ENCODE data around the gene SLC35G4.
"Not testable (repeated sequence)": the region's sequence is repeated elsewhere in the genome, so short reads cannot be mapped to it uniquely, and the experiment has no call there.

SLC35G4 gene

GRCh38 chr18:11591957-11592356, 17.4 kb upstream of the SLC35G4 start:
- Mint-ChIP-seq H3K36me3 (ENCODE audit: low read depth) (no peaks in the 10 kb centered on the region), H3K9me3 (peaks cover 3% of the 10 kb centered on the region), H3K27ac (no peak overlapping the region), H3K4me3 (no peak overlapping the region), H3K4me1 (peaks cover 20% of the 10 kb centered on the region), H3K27me3 (ENCODE audit: low read depth) (no peaks in the 10 kb centered on the region)
- no peak for TF ChIP-seq CTCF (IDR thresholded peaks at IDR 0.05; ENCODE audit: unreplicated experiment in 3 of 3)

GRCh38 chr18:11600321-11600720, 9.1 kb upstream of the SLC35G4 start:
- no peaks in the 10 kb centered on the region for H3K27me3 Mint-ChIP-seq (ENCODE audit: low read depth)
- H3K4me1 Mint-ChIP-seq = no peaks in the 10 kb centered on the region
- no peak overlapping the region for H3K27ac Mint-ChIP-seq
- H3K9me3 Mint-ChIP-seq = peaks cover 7% of the 10 kb centered on the region
- no peak overlapping the region for H3K4me3 Mint-ChIP-seq
- TF ChIP-seq CTCF (IDR thresholded peaks at IDR 0.05; ENCODE audit: unreplicated experiment in 3 of 3) = no peak
- H3K36me3 Mint-ChIP-seq (ENCODE audit: low read depth) = no peaks in the 10 kb centered on the region

GRCh38 chr18:11607906-11608305, 1.5 kb upstream of the SLC35G4 start:
- Mint-ChIP-seq H3K36me3 (ENCODE audit: low read depth) (no peaks in the 10 kb centered on the region), H3K27ac (no peak overlapping the region), H3K27me3 (ENCODE audit: low read depth) (no peaks in the 10 kb centered on the region), H3K4me3 (no peak overlapping the region), H3K4me1 (peaks cover 5% of the 10 kb centered on the region), H3K9me3 (no peaks in the 10 kb centered on the region)
- TF ChIP-seq CTCF (IDR thresholded peaks at IDR 0.05; ENCODE audit: unreplicated experiment in 3 of 3) = no peak

- H3K27me3 Mint-ChIP-seq (ENCODE audit: low read depth); H3K4me3 Mint-ChIP-seq; H3K36me3 Mint-ChIP-seq (ENCODE audit: low read depth); H3K4me1 Mint-ChIP-seq; H3K9me3 Mint-ChIP-seq: not testable (repeated sequence)
- H3K27ac Mint-ChIP-seq = peak overlapping the region in 1 of 3 experiments; percentile 24
These were observed 778 bp upstream of the SLC35G4 start for GRCh38 chr18:11608618-11609017.

GRCh38 chr18:11613073-11613472, 3.7 kb downstream of the SLC35G4 start:
- H3K27ac Mint-ChIP-seq; H3K4me3 Mint-ChIP-seq; H3K4me1 Mint-ChIP-seq; H3K9me3 Mint-ChIP-seq; H3K36me3 Mint-ChIP-seq (ENCODE audit: low read depth); H3K27me3 Mint-ChIP-seq (ENCODE audit: low read depth): not testable (repeated sequence)

- not testable (repeated sequence) for H3K9me3 Mint-ChIP-seq; H3K36me3 Mint-ChIP-seq (ENCODE audit: low read depth); H3K4me1 Mint-ChIP-seq; H3K27me3 Mint-ChIP-seq (ENCODE audit: low read depth); H3K4me3 Mint-ChIP-seq; H3K27ac Mint-ChIP-seq
These were observed 4.2 kb downstream of the SLC35G4 start for GRCh38 chr18:11613611-11614010.

GRCh38 chr18:11614042-11614441, 4.6 kb downstream of the SLC35G4 start:
- H3K9me3 Mint-ChIP-seq; H3K4me1 Mint-ChIP-seq; H3K27me3 Mint-ChIP-seq (ENCODE audit: low read depth); H3K4me3 Mint-ChIP-seq; H3K27ac Mint-ChIP-seq; H3K36me3 Mint-ChIP-seq (ENCODE audit: low read depth): not testable (repeated sequence)

GRCh38 chr18:11614981-11615380, 5.6 kb downstream of the SLC35G4 start:
- H3K9me3 Mint-ChIP-seq; H3K36me3 Mint-ChIP-seq (ENCODE audit: low read depth); H3K27ac Mint-ChIP-seq; H3K4me3 Mint-ChIP-seq; H3K27me3 Mint-ChIP-seq (ENCODE audit: low read depth); H3K4me1 Mint-ChIP-seq: not testable (repeated sequence)

GRCh38 chr18:11647310-11647709, 37.9 kb downstream of the SLC35G4 start:
- not testable (repeated sequence) for H3K27me3 Mint-ChIP-seq (ENCODE audit: low read depth); H3K4me3 Mint-ChIP-seq; H3K4me1 Mint-ChIP-seq; H3K27ac Mint-ChIP-seq; H3K36me3 Mint-ChIP-seq (ENCODE audit: low read depth)
- peaks cover 15% of the 10 kb centered on the region for H3K9me3 Mint-ChIP-seq

- not testable (repeated sequence) for H3K4me3 Mint-ChIP-seq; H3K4me1 Mint-ChIP-seq; H3K36me3 Mint-ChIP-seq (ENCODE audit: low read depth); H3K27me3 Mint-ChIP-seq (ENCODE audit: low read depth); H3K27ac Mint-ChIP-seq
- peaks cover 15% of the 10 kb centered on the region for H3K9me3 Mint-ChIP-seq
These were observed 38.4 kb downstream of the SLC35G4 start for GRCh38 chr18:11647804-11648203.

All from nephron (organoid).